NCI-H2227 treated with DMSO at 0.1 percent for 48 hours (cell line): ENCODE results near the gene RAE1.
"Not testable (repeated sequence)": the region's sequence is repeated elsewhere in the genome, so short reads cannot be mapped to it uniquely, and the experiment has no call there.

ENCODE experiments used
- DNase-seq: peaks from one replicate; lab custom pipeline; 2025; lab: John Stamatoyannopoulos, UW

RAE1 gene

GRCh38 chr20:57326667-57327455, 24.2 kb upstream of the RAE1 start:
- no peak for DNase-seq

GRCh38 chr20:57327820-57328219, 23.2 kb upstream of the RAE1 start:
- DNase-seq = no peak

- no peak for DNase-seq
These were observed 21.3 kb upstream of the RAE1 start, which contains the start of gene SPO11 for GRCh38 chr20:57329608-57330221. SPO11 (plus strand) TSS chr20:57329803; CDS start chr20:57329868, 65 bp downstream.

- no peak for DNase-seq
These were observed 20.1 kb upstream of the RAE1 start for GRCh38 chr20:57330998-57331397.

- DNase-seq = no peak
These were observed 18.7 kb upstream of the RAE1 start for GRCh38 chr20:57332105-57333089.

- DNase-seq = no peak
These were observed 15.7 kb upstream of the RAE1 start for GRCh38 chr20:57335392-57335791.

GRCh38 chr20:57341663-57342062, 9.4 kb upstream of the RAE1 start:
- DNase-seq = no peak

GRCh38 chr20:57342829-57343228, 8.2 kb upstream of the RAE1 start:
- no peak for DNase-seq

- peak; percentile 61 for DNase-seq
These were observed 4.6 kb upstream of the RAE1 start for GRCh38 chr20:57346477-57346876.

- no peak for DNase-seq
These were observed 3.7 kb upstream of the RAE1 start for GRCh38 chr20:57347393-57347792.

GRCh38 chr20:57348200-57348921, 2.7 kb upstream of the RAE1 start:
- DNase-seq = not testable (repeated sequence)

- not testable (repeated sequence) for DNase-seq
These were observed 2.0 kb upstream of the RAE1 start for GRCh38 chr20:57348922-57349574.

- no peak for DNase-seq
These were observed 859 bp upstream of the RAE1 start for GRCh38 chr20:57350081-57350710.

GRCh38 chr20:57350726-57351041, 371 bp upstream of the RAE1 start:
- DNase-seq = not testable (repeated sequence)

- no peak for DNase-seq
These were observed 1.2 kb downstream of the RAE1 start for GRCh38 chr20:57352305-57352704.

GRCh38 chr20:57353351-57353750, 2.3 kb downstream of the RAE1 start:
- DNase-seq = no peak

GRCh38 chr20:57361517-57361916, 10.5 kb downstream of the RAE1 start:
- DNase-seq = no peak

GRCh38 chr20:57364451-57364850, 13.4 kb downstream of the RAE1 start:
- no peak for DNase-seq

GRCh38 chr20:57369596-57369995, 18.5 kb downstream of the RAE1 start:
- no peak for DNase-seq

GRCh38 chr20:57370316-57370715, 19.3 kb downstream of the RAE1 start:
- no peak for DNase-seq

GRCh38 chr20:57371363-57371762, 20.3 kb downstream of the RAE1 start:
- no peak for DNase-seq
